GM10266 (cell line): Measurements from ENCODE around the gene PRKCI.
"Not testable (repeated sequence)": the region's sequence is repeated elsewhere in the genome, so short reads cannot be mapped to it uniquely, and the experiment has no call there.

ENCODE experiments used
- DNase-seq: peaks from one replicate; pipeline ENCODE4 v3.0.0; 2012; ENCODE audit errors: extremely low spot score
- TF ChIP-seq, protein P1 (sequence below): IDR thresholded peaks from 2 replicates; pipeline ENCODE4 v1.5.1; 2012; ENCODE audit warnings: mild to moderate bottlenecking, low read depth; ENCODE audit not compliant: control insufficient read depth, insufficient read depth; ENCODE audit errors: missing control alignments

The PRKCI gene

DNA sequence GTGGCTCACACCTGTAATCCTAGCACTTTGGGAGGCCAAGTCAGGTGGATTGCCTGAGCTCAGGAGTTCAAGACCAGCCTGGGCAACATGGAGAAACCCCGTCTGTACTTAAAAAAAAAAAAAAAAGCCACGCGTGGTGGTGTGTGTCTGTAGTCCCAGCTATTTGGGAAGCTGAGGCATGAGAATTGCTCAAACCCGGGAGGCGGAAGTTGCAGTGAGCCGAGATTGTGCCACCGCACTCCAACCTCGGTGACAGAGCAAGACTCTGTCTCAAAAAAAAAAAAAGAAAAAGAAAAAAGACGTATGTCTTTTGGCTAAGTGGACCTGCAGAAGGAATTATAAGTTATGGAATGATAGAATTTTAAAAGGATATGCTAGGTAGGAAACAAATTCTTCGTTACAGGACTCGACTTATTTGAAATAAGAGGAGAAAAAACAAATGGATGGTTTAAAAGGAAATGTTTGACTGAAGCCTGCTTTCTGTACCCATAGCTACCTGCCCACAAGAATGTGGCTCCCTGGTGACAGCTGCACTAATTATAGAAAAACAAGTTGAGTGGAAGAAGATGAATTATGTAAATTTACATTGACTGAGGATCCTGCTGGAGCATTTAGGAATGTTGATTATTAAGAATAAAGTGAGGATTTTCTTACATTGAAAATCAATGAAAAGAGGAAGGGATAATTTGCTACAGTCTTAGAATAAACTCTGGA is 99.3 kb downstream of the PRKCI start:
- TF ChIP-seq, protein P1, sequence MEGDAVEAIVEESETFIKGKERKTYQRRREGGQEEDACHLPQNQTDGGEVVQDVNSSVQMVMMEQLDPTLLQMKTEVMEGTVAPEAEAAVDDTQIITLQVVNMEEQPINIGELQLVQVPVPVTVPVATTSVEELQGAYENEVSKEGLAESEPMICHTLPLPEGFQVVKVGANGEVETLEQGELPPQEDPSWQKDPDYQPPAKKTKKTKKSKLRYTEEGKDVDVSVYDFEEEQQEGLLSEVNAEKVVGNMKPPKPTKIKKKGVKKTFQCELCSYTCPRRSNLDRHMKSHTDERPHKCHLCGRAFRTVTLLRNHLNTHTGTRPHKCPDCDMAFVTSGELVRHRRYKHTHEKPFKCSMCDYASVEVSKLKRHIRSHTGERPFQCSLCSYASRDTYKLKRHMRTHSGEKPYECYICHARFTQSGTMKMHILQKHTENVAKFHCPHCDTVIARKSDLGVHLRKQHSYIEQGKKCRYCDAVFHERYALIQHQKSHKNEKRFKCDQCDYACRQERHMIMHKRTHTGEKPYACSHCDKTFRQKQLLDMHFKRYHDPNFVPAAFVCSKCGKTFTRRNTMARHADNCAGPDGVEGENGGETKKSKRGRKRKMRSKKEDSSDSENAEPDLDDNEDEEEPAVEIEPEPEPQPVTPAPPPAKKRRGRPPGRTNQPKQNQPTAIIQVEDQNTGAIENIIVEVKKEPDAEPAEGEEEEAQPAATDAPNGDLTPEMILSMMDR: no peak
- no peak for DNase-seq

DNA sequence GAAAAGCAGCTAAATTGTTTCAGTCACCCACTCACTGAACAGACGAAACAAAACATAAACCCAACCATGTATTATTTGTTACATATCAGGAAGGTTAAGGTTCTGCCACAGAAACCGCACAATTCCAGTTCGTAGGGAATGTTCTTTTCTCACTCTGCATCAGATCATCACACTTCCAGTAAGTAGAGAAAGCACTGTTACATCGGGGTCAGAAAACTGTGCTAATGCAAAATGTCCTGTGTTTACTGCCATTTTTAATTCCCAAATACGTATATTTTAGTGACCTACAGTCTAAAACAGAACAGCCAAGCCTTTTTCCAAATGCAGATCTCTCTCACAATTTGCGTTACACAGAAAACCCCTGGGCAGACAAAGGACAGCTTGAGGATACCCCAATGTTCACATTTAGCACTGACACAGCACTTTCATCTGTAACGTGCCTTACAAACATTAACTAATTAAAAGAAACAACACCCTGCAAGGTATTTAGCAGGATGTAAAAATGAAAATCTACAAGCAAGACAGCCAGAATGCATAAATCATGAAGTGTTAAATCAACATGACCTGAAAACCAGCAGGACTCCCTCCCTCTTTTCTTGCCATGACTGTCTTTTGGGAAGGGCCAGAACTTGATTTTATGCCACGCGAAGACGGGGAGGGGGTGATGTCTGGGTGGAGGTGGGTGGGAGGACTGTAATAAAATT is 100.5 kb downstream of the PRKCI start:
- DNase-seq: no peak
- TF ChIP-seq, protein P1: no peak

DNA sequence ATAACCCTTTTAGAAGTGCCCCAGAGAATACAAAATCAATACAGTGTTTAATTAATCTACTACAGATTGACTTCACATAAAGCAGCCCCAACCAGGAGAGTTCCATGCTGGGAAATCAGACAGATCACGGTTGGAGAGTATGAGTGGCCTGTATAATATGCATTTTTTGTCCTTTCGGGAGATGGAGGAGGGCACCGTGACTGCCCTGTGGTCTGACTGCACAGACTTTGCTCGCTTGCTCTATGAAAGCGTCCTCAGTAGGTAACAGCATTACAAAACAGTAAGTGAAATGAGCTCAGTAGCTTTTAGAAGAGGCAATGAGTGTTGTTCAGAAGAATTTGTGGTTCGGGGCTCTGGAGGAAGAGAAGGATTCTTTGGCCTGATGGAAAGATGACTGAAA is 101.1 kb downstream of the PRKCI start:
- TF ChIP-seq, protein P1: no peak
- DNase-seq: no peak

DNA sequence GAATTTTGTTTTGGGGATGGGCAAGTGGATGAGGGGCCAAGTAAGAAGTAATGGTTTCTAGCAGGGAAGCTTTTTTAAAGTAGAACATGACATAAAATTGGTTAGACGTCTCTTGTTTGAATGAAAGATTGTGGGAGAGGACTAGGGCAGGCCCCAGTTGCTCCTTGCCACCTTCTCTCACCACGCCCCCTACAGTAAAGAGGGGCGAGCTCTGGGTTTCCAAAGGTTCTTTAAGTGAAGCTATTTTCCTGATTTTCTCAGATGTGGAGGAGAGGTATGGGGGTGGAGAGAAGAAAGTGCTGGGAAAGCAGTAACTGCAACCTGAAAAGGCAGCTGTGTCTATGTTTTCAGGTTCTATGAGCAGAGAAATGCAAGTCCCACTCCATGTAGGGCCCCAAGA is 102.7 kb downstream of the PRKCI start:
- no peak for DNase-seq
- TF ChIP-seq, protein P1: no peak

DNA sequence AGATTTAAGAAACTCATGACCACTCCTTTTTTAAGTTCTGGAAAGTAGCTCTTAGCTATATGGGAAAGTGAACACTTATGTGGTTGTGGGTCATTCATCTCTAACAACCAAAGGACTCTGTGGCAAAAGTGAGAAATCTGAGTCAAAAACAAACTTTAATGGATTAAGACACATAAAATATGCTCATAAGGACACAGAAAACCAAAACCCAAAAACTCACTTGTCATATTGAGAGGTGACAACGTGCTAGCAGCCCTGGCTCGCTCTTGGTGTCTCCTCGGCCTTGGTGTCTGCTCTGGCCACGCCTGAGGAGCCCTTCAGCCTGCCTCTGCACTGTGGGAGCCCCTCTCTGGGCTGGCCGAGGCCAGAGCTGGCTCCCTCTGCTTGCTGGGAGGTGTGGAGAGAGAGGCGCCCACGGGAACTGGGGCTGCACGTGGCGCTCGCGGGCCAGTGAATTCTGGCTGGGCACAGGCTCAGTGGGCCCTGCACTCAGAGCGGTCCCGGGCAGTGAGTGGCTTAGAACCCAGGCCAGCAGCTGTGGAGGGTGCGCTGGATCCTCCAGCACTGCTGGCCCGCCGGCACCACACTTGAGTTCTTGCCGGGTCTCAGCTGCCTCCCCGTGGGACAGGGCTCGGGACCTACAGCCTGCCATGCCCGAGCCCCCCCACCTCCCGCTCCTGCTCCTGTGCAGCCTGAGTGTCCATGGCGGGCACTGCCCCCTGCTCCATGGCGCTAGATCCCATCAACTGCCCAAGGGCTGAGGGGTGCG is 105.0 kb downstream of the PRKCI start:
- DNase-seq: no peak
- TF ChIP-seq, protein P1: no peak

DNA sequence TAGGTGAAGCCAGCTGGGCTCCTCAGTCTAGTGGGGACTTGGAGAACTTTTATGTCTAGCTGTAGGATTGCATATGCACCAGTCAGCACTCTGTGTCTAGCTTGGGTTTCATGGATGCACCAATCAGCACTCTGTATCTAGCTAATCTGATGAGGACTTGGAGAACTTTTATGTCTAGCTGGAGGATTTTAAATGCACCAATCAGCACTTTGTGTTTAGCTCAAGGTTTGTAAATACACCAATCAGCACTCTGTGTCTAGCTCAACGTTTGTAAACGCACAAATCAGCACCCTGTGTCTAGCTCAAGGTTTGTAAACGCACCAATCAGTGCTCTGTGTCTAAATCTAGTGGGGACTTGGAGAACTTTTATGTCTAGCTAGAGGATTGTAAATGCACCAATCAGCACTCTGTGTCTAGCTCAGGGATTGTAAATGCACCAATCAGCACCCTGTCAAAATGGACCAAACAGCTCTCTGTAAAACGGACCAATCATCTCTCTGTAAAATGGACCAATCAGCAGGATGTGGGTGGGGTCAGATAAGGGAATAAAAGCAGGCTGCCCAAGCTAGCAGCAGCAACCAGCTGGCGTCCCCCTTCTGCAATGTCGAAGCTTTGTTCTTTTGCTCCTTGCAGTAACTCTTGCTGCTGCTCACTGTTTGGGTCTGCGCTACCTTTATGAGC is 105.8 kb downstream of the PRKCI start:
- not testable (repeated sequence) for DNase-seq

DNA sequence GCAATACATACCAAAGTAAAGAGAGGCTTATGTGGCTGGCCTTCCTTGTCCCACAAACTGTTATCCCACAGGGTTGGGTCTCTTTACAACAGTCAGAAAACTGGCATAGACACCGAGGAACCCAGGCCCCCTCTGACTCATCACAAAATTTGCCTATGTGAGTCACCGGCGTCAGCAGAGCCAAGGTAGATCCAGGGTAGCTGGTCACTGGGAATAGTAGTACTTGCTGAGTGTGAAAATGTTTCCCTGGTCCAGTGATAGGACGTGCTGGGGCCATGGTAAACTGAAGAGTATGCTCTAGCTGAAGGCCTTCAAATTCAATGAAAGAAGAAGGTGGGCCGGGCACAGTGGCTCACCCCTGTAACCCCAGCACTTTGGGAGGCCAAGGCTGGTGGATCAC is 108.1 kb downstream of the PRKCI start:
- no peak for DNase-seq
- TF ChIP-seq, protein P1: no peak
